DMS114 treated with DMSO at 0.1 percent for 48 hours (cell line): Measurements from ENCODE around the gene FOXO1.
A peak's percentile ranks its signal among the peaks of the same experiment; 100 is the strongest.
"Not testable (repeated sequence)": the region's sequence is repeated elsewhere in the genome, so short reads cannot be mapped to it uniquely, and the experiment has no call there.

Experiments
- DNase-seq: peaks from one replicate; lab custom pipeline; 2025; ENCODE audit not compliant: unreplicated experiment; lab: John Stamatoyannopoulos, UW

FOXO1 gene

GRCh38 chr13:40666045-40666932, at the start of gene FOXO1:
TSS of gene FOXO1 (minus strand) at chr13:40666641. CDS start at chr13:40666212, 429 bp downstream.
- DNase-seq = peak; percentile 12

- DNase-seq = not testable (repeated sequence)
These were observed 48.0 kb upstream of the FOXO1 start for GRCh38 chr13:40714433-40714832.

- DNase-seq = no peak
These were observed 40.0 kb upstream of the FOXO1 start for GRCh38 chr13:40706439-40706838.

- no peak for DNase-seq
These were observed 31.3 kb upstream of the FOXO1 start for GRCh38 chr13:40697711-40698110.

GRCh38 chr13:40694426-40694825, 28.0 kb upstream of the FOXO1 start:
- no peak for DNase-seq

- DNase-seq = no peak
These were observed 26.5 kb upstream of the FOXO1 start for GRCh38 chr13:40692946-40693345.

GRCh38 chr13:40688781-40689180, 22.3 kb upstream of the FOXO1 start:
- DNase-seq = no peak

GRCh38 chr13:40682449-40683240, 16.2 kb upstream of the FOXO1 start:
- peak; percentile 8 for DNase-seq

GRCh38 chr13:40681341-40682146, 15.1 kb upstream of the FOXO1 start:
- DNase-seq = no peak

GRCh38 chr13:40680659-40681323, 14.3 kb upstream of the FOXO1 start:
- DNase-seq = no peak

- DNase-seq = no peak
These were observed 13.1 kb upstream of the FOXO1 start for GRCh38 chr13:40679480-40679985.

GRCh38 chr13:40677064-40677463, 10.6 kb upstream of the FOXO1 start:
- DNase-seq = no peak

GRCh38 chr13:40676007-40676406, 9.6 kb upstream of the FOXO1 start:
- DNase-seq = no peak

- no peak for DNase-seq
These were observed 7.0 kb upstream of the FOXO1 start for GRCh38 chr13:40673414-40673813.

GRCh38 chr13:40672765-40673397, 6.4 kb upstream of the FOXO1 start:
- no peak for DNase-seq

- DNase-seq = no peak
These were observed 5.7 kb upstream of the FOXO1 start for GRCh38 chr13:40671956-40672764.

GRCh38 chr13:40670307-40670706, 3.9 kb upstream of the FOXO1 start:
- DNase-seq = no peak

- no peak for DNase-seq
These were observed 1.9 kb upstream of the FOXO1 start for GRCh38 chr13:40668335-40668734.

GRCh38 chr13:40667622-40667978, 1.2 kb upstream of the FOXO1 start:
- no peak for DNase-seq
